ENCODE data around the gene CEP85.
"Not testable (repeated sequence)": the region's sequence is repeated elsewhere in the genome, so short reads cannot be mapped to it uniquely, and the experiment has no call there.

CEP85 gene

DNA sequence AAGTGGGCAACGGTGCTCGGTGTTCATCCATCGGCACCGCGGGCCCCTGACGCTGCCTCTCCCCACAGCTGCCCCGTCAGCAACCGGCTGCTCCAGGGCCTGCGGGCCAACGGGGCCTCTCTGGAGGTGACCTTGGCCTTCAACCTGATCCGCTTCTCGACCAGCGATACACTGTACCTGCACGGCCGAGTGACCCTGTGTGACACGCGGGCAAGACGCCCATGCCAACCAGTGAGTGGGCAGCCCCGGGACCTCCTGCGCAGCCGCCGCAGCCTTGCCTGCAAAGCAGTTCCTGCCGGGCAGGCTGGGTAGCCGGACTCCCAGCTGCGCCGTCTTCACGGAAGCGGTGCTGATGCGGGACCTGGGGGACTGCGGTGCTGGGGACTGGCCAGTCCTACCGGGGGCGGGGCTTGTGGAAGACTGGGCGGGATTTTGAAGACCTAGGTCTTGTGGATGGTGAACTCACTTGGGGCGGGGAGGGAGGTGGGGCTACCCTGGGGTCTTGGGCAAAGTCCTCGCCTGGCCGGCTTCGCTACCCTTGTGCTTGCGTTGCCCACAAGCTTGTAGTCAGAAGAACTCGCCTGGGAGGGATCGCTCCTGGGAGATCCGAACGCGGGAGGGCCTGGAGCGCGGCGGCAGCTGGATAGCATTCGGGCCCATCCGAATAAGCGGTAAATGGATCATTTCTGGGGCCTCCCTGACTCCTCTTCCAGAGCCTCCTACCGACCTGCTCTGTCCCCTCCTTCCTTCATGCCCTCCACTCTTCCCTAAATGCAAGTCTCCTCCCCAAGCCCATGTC lies 8.8 kb upstream of the CEP85 start:
- peak in 4 of 5 donors; percentile 16 to 43 (median 32) for DNase-seq

DNA sequence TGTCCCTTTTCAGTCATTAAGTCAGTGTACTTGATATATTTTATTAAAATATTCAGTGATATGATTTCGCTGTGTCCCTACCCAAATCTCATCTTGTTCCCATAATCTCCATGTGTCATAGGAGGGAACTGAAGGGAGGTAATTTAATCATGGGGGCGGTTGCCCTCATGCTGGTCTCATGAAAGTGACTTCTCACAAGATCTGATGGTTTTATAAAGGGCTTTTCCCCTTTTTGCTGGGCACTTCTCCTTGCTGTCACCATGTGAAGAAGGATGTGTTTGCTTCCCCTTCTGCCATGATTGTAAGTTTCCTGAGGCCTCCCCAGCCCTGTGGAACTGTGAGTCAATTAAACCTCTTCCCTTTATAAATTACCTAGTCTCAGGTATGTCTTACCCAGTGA lies 3.3 kb upstream of the CEP85 start:
- DNase-seq: not testable (repeated sequence)

DNA sequence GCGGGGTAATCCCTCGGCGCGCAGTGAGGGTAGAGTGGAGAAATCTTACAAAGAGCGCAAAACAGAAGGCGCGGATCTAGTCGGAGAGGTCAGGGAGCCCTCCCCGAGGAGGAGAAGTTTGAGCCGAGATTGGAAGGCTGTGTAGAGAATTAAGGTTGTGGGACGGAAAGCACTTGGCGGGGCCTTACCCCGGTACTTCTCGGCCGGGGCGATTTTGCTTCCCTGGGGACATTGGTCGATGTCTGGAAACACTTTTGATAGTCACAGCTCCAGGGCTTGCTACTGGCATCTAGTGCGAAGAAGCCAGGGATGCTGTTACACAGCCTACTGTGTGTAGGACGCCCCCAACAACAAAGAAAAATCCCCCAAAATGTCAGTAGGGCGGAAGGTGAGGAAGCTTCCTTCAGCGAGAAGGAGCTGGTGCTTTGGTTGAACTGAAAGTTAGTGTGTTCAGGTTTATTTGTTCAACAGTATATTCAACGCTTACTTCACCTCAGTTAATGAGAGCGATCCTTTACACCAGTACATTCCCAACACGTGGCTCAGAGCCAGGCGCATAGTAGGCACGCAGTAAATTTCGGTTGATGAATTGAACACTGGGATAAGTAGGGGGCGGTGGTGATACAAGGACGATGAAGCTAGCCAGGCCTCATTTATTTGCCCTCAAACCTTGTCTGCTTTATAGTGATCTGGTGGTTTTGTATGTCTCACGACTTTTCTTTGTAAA lies 807 bp downstream of the CEP85 start:
- peak in 2 of 5 donors; percentile 11 to 21 for DNase-seq

DNA sequence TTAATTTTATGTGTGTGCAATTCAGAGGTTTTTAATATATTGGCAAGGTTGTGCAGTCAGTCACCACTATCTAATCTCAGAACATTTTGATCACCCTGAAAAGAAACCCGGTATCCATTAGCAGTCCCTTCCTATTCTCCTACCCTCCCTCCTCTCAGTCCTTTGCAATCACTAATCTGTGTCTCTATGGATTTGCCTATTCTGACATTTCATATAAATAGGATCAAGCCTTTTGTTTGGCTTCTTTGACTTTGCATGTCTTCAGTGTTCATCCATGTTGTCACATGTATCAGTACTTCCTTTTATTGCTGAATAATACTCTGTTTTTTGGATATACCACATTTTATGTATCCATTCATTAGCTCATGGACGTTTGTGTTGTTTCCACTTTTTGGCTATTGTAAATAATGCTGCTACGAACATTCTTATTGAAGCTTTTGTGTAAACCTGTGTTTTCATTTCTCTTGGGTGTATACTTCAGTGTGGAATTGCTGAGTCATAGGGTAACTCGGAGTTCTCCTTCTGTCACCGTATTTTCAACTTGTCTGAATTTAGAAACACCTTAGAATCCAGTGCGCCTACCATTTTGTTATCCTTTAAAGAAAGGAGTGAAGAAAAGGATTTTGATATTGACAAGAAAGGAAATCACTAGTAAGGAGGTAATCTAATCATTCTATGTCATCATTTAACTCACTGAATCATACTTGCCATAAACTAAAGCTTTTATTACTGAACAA lies 3.4 kb downstream of the CEP85 start:
- peak in 1 of 5 donors; percentile 33 for DNase-seq

DNA sequence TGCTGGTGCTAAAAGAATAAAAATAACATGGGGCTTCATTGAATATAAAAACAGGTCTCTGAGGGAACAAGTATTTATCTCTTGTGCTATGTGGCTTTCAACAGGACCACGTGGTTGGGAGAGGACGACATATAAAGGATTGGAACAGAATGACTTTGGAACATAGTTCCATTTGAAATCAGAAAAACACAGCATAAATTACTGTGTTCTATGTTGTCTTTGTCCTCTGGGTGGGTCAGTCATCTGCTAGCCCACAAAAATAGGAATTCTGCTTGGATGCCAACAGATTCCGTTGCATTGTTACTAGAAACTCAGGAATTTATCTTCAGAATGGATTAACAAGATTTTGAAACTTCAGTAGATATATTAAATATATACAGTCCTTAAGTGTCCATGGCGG lies 5.9 kb downstream of the CEP85 start:
- no peak for DNase-seq

DNA sequence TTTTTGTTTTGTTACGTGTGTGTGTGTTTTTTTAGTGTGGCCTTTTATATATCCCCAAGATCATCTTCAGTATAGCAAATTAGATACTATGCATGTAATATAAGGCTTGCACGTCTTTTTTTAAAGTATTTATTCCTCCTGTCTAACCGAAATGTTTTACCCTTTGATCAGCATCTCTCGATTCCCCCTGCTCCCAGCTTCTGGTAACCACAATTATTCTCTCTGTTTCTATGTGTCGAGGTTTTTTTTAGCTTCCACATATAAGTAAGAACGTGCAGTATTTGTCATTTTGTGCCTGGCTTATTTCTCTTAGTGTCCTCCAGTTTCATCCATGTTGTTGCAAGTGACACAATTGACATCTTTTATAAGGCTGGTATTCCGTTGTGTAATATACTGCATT lies 18.7 kb downstream of the CEP85 start:
- DNase-seq: no peak

DNA sequence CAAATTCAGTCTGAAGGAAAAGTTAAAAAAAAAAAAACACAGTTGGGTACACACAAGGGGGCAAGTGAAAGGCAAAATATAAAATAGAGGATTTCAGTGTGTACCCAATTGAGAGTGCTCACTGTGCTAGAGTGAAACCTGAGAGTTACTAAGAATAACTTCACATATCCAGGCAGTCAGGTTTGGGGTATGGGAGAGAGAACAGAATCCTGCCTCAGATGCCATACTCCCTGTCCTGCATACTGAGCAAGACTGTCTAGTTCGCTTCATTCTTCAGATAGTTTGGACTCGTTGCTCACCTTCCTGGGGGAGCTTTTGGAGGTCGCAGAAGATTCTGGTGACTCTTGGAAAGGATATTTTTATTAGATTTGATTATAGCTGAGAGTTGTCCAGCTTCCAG lies 20.4 kb downstream of the CEP85 start:
- DNase-seq: no peak

DNA sequence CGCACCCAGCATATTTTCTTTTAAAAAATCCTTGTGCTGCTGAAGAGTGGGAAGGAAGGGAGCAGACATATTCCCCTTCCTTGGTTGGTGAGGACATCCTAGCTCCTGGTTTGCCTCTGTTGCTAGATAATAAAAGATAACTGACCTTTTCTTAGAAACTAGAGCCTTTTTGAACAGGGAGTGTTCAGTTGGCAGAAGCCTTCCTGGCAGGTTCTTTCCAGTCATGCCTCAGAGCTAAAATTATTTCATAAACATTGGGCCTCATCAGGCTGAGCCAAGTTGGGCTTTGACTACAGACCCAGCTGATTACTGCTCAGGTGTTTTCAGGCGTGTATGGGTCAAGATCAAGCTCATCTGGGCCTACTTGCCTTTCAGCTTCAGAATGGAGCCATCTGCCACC lies 23.2 kb downstream of the CEP85 start:
- no peak for DNase-seq

DNA sequence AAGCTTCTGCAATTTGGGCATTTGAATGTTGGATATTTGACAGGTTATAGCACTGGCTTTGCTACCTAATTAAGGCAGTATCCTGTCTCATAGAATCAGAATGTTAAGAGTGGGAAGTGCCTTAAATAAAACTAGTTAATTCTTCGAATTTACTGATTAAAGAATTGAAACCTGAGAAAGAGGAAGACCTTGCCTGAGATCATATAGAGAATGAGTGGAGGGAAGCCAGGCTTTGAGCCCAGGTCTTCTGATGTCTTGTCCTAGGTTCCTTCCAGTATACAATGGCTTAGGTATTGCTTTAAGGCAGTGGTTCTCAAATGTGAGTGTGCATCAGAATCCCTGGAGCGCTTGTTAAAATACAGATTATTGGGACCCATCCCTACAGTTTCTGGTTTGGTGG lies 25.0 kb downstream of the CEP85 start:
- DNase-seq: no peak

DNA sequence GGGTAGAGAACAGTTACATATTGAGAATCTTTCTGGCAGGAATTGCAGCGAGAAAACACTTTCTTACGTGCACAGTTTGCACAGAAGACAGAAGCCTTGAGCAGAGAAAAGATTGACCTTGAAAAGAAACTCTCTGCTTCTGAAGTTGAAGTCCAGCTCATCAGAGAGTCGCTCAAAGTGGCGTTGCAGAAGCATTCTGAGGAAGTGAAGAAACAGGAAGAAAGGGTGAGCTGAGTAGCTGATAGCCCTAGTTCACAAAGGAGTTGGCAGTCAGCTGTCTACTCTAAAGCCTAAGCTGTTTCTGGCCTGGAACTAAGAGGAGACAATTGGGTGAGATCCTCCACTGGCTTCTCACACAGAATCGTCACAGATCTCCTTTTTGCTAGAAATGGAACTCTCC lies 25.6 kb downstream of the CEP85 start:
- no peak for DNase-seq

DNA sequence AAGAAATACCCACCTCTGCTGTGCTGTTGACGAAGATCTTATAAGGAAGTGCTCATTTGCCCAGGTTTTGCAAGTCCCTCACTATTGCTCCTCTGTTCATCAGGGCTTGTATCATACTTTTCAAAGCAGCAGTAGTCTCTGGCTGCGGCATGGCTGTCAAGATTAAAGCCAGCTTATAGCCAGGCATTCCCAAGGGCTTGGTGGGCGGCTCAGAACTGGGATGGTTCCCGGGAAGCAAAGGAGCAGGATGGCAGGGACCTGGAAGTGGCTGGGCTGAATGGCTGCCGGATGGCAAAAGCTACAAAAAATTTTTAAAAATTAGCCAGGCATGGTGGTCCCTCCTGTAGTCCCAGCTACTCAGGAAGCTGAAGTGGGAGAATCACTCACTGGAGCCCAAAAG lies 29.2 kb downstream of the CEP85 start:
- DNase-seq: no peak

DNA sequence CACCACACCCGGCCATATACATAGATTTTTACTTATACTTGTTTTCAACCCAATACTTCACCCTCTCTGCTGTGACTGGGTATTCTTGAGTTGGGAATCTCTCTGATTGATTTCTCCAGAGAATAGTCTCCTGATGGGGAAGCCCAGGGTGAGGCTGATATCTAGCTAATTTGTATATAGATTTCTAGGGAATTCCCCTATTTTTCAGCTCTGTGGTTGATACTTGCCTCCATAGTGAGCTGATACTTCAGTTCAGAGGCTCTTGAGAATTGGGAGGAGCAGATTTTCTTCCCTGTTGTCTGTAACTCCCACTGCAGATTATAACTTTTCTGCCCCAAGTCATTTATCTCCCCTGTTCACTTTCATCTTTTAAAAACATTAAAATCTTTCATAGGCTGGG lies 31.4 kb downstream of the CEP85 start:
- DNase-seq: no peak

DNA sequence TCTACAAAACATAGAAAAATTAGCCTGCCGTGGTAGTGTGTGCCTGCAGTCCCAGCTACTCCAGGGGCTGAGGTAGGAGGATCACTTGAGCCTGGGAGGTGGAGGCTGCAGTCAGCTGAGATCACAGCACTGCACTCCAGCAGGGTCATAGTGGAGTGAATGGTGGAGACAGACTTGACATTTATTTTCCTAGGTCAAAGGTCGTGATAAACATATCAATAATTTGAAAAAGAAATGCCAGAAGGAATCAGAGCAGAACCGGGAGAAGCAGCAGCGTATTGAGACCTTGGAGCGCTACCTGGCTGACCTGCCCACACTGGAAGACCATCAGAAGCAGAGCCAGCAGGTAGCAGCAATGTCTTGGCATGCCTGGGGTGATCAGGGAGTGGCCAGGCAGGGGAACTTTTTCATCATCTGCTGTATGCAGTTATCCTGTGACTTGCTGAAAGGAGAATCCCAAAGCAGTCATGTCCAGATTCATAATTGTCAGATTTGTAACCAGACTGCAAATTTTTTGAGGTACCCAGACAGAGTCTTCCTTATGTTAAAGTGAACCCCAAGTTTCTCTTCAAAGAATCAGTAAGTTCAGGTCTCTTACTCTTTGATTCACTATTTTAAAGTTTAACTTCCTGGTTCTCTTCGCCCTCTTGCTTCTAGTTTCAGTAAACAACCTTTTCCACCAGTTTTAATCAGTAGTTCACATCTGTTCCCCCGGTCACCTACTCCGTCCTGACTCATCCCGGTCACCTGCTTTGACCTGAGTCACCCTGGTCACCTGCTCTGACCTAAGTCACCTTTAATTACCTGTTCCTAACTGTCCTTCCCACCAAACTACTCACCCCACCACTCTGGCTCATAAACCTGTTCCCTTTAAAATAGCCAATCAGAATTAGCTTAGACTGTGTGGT lies 34.5 kb downstream of the CEP85 start:
- no peak for DNase-seq

DNA sequence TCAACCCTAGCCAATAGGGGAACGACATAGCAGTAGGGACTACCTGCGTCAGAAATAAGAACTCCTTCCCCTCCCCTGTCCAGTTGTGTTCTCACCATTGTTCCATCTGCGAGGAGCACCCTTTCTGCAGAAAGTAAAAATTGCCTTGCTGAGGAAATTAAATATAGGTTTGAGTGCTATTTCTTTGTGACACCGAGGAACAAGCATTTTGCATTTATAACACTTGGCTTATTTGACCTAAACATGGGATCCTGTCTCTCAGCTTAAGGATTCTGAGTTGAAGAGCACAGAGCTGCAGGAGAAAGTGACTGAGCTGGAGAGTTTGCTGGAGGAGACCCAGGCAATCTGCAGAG lies 35.2 kb downstream of the CEP85 start:
- no peak for DNase-seq

DNA sequence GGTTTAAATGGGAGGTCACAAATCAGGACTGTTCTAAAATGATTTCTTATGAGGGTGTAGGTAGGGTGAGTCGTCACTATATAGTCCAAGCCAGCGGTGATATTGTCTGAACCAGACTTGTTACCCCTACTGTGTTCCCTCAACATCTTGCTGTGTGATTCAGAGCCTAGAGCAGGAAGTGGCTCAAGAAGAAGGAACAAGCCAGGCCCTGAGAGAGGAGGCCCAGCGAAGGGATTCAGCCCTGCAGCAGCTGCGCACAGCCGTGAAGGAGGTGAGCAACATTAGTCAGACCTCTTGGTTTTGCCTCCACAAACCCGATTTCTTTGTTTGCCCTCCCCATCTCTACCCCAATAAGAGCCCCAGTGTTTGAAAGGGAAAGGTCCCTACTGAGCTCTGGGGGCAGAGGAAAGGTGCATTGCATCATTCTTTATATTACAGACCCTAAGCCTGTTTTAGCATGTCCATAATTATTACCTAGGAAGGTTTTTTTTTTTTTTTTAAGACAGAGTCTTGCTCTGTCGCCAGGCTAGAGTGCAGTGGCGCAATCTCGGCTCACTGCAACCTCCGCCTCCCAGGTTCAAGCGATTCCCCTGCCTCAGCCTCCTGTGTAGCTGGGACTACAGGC lies 40.9 kb downstream of the CEP85 start:
- no peak for DNase-seq

DNA sequence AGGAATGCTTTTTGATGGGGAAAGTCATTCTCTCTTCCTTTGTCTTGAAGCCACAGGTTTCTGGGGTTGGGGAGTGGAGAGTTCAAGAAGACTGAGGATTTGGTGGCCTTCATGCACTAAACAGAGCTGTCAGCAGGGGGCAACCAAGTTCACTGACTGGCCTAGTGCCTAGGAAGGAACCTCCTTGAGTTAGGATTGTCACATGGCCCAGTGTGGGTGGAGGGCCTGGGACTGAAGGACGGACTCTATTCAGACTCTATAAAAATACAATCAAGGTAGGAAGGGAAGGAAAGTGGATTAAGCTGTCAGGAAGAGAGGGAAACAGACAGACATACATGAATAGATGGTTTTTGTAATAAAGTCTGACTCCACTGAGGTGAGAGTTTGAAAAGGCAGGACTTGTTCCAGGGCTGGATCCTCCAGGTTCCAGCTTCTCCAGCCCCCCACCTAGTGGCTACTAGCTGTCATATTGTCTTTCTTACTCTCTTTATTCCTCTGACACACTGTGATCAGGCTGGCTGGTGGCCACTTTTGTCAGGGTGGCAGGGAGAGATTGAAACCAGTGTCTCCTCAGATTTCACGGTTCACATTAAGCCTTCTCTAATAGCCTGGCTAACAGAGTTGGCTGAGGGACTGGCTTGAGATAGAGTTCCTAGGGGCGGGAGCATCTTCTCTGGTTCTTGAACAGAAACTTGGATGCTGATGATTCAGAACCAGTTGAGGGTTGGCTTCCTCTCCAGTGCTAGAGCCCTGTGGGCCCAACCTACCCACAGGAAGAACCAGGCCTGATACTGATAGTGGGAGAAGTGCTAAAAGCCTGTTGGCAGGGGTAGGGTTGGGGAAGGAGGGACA lies 41.8 kb downstream of the CEP85 start:
- peak; percentile 52 to 86 (median 70) for DNase-seq

DNA sequence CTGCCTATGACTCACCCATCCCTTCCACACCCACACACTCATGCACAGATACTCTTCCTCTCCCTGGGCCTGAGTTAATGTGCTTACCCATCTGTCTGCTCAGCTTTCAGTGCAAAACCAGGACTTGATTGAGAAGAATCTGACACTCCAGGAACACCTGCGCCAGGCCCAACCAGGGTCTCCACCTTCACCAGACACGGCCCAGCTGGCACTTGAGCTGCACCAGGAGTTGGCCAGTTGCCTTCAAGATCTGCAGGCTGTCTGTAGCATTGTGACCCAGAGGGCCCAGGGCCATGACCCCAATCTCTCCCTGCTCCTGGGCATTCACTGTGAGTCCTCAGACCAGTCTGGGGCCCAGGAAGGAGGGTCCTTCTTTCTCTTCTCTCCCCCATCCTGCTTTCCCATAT lies 42.4 kb downstream of the CEP85 start:
- DNase-seq: no peak

DNA sequence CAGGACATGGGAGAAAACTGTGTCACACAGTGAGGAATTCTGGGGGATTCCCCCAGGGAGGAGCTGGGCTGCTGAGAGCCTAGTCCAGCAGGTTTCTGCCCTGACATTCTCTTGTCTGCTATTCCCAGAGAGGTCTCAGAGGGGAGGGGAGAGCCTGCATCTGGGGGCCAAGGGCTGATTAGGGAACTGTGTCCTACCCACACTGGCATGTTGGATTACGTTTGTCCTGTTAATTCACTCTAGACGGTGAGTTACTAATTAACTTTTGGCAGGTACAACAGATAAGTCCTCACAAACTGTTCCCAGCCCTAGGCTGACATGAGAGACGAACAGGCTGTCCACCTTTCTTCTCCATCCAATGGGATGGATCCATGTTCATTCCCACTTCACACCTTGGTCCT lies 43.3 kb downstream of the CEP85 start:
- no peak for DNase-seq

DNA sequence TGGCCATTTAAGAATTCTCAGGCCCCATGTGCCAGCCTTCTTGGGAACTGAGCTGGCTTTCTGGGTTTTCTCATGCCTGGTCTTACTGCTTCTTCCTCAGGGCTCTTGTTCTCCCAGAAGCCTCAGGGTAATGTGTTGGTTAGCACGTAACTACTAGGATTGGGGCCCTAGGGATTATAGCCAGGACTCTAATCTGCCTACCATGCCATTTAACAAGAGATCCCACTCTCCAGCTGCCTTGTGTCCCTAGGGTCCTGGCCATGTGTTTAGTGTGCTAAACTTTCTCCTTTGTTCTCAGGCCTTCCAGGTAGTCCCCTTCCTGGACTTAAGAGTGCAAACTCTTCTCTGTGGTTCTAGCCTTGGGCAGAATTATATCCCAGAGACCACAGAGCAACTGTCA lies 43.7 kb downstream of the CEP85 start:
- DNase-seq: no peak

DNA sequence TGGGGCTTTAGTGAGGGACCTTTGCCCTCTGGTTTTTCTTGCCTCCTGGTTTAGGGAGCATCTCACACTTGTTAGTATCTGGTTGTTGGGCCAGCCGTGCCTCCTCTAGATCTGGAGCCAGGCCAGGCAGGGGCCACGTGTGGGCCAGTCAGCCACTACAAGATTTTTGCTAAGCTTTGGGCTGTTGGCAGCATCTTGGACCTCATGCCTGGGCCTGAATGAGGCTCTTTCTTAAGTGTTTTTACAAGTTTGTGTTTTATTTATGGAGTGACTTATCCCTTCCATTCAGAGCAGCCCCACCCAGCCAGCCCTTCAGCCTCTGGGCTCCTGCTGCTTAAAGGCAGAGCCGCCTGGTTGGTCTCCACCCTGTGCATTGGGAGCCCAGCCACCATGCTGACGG lies 44.3 kb downstream of the CEP85 start:
- DNase-seq: no peak

All from T-helper 1 cell (primary cell).